ENCODE data around the gene SHISAL1.

The SHISAL1 gene

DNA sequence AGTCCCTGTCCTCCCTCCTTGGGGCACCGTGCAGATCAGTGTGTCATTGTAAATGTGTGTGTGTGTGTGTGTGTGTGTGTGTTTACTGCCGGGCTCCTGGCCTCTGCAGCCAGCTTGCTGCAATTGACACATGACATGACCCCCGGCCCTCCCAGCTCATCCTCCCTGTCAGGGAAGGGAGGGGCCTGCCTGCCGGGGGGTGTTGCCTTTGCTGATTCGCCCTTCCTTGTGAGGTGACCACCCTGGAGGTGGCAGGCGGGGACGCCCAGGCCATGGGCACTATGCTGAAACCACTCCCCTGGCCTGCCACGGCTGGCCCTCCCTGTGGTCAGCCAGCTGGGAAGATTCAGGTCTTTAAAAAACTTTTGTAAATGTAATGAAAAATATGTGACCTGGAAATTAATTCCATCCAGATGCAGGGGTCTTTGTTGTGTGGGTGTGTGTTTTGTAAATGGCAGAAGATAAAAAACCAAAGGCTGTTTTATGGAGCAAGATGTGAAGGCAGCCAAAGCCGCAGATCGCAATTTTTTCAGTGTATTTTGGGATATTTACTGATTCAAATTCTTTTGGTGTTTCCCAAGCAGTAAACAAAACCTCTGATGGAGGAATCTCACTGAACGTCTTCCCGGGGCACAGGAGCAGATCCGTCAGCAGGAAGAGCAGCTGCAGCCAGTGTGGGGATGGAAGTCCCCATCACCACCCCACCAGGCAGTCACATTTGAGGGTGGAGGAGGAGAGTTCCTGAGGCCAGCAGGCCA lies 23.2 kb downstream of the SHISAL1 start:
- Mint-ChIP-seq H3K36me3 (ENCODE audit: insufficient read depth) (no peaks in the 10 kb centered on the region), H3K4me1 (no peaks in the 10 kb centered on the region), H3K27me3 (peaks cover 64% of the 10 kb centered on the region), H3K27ac (ENCODE audit: low read depth) (no peak overlapping the region), H3K9me3 (no peaks in the 10 kb centered on the region), H3K4me3 (no peak overlapping the region)
- no peak for ATAC-seq (replicated peaks; ENCODE audit: extremely low read depth, poor library complexity, severe bottlenecking)
- DNase-seq (ENCODE audit: low spot score in 2 of 2) = no peak

GRCh38 chr22:44288913-44289312 lies 23.8 kb downstream of the SHISAL1 start:
- ATAC-seq (replicated peaks; ENCODE audit: extremely low read depth, poor library complexity, severe bottlenecking) (no peak), DNase-seq (ENCODE audit: low spot score in 2 of 2) (no peak)
- no peaks in the 10 kb centered on the region for H3K4me1 Mint-ChIP-seq
- H3K9me3 Mint-ChIP-seq = no peaks in the 10 kb centered on the region
- H3K27ac Mint-ChIP-seq (ENCODE audit: low read depth) = no peak overlapping the region
- peaks cover 64% of the 10 kb centered on the region for H3K27me3 Mint-ChIP-seq
- H3K36me3 Mint-ChIP-seq (ENCODE audit: insufficient read depth) = no peaks in the 10 kb centered on the region
- no peak overlapping the region for H3K4me3 Mint-ChIP-seq

DNA sequence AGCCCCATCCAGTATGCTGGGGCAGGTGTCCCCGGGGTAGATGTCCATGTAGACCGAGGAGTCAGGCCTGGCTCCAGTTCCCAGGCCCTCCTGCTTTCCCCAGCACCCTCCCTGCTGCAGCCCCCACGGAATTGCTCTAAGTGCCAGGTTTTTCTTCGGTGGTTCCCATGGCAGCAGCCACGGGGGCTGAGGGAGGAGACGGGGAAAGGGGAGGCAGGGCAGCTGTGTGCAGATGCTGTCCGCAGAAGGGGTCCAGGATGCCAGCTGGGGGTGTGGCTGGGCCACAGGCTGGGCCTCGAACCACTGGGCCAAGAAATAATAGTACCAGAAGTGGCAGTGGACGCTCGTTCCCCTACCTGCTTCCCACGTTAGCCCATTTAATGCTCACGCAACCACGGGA lies 25.0 kb downstream of the SHISAL1 start:
- no peak for ATAC-seq (replicated peaks; ENCODE audit: extremely low read depth, poor library complexity, severe bottlenecking)
- no peaks in the 10 kb centered on the region for H3K9me3 Mint-ChIP-seq
- no peaks in the 10 kb centered on the region for H3K4me1 Mint-ChIP-seq
- DNase-seq (ENCODE audit: low spot score in 2 of 2) = no peak
- H3K4me3 Mint-ChIP-seq = no peak overlapping the region
- peaks cover 60% of the 10 kb centered on the region for H3K27me3 Mint-ChIP-seq
- H3K27ac Mint-ChIP-seq (ENCODE audit: low read depth) = no peak overlapping the region
- no peaks in the 10 kb centered on the region for H3K36me3 Mint-ChIP-seq (ENCODE audit: insufficient read depth)

- H3K4me3 Mint-ChIP-seq = no peak overlapping the region
- no peaks in the 10 kb centered on the region for H3K9me3 Mint-ChIP-seq
- ATAC-seq (replicated peaks; ENCODE audit: extremely low read depth, poor library complexity, severe bottlenecking) (no peak), DNase-seq (ENCODE audit: low spot score in 2 of 2) (no peak)
- peaks cover 60% of the 10 kb centered on the region for H3K27me3 Mint-ChIP-seq
- no peak overlapping the region for H3K27ac Mint-ChIP-seq (ENCODE audit: low read depth)
- no peaks in the 10 kb centered on the region for H3K36me3 Mint-ChIP-seq (ENCODE audit: insufficient read depth)
- H3K4me1 Mint-ChIP-seq = no peaks in the 10 kb centered on the region
These were observed 25.5 kb downstream of the SHISAL1 start for GRCh38 chr22:44287121-44287693.

GRCh38 chr22:44286646-44287045 lies 26.1 kb downstream of the SHISAL1 start:
- no peaks in the 10 kb centered on the region for H3K4me1 Mint-ChIP-seq
- peaks cover 57% of the 10 kb centered on the region for H3K27me3 Mint-ChIP-seq
- H3K36me3 Mint-ChIP-seq (ENCODE audit: insufficient read depth) = no peaks in the 10 kb centered on the region
- no peak for ATAC-seq (replicated peaks; ENCODE audit: extremely low read depth, poor library complexity, severe bottlenecking)
- no peak overlapping the region for H3K4me3 Mint-ChIP-seq
- no peak for DNase-seq (ENCODE audit: low spot score in 2 of 2)
- H3K27ac Mint-ChIP-seq (ENCODE audit: low read depth) = no peak overlapping the region
- H3K9me3 Mint-ChIP-seq = no peaks in the 10 kb centered on the region

- Mint-ChIP-seq H3K4me1 (no peaks in the 10 kb centered on the region), H3K4me3 (no peak overlapping the region), H3K9me3 (no peaks in the 10 kb centered on the region)
These were observed 28.0 kb downstream of the SHISAL1 start for GRCh38 chr22:44284711-44285110.

GRCh38 chr22:44281768-44282637 lies 30.7 kb downstream of the SHISAL1 start:
- H3K27me3 Mint-ChIP-seq = peaks cover 55% of the 10 kb centered on the region
- H3K4me3 Mint-ChIP-seq = no peak overlapping the region
- ATAC-seq (replicated peaks; ENCODE audit: extremely low read depth, poor library complexity, severe bottlenecking) (no peak), DNase-seq (ENCODE audit: low spot score in 2 of 2) (no peak)
- no peaks in the 10 kb centered on the region for H3K9me3 Mint-ChIP-seq
- no peaks in the 10 kb centered on the region for H3K4me1 Mint-ChIP-seq
- no peaks in the 10 kb centered on the region for H3K36me3 Mint-ChIP-seq (ENCODE audit: insufficient read depth)
- H3K27ac Mint-ChIP-seq (ENCODE audit: low read depth) = no peak overlapping the region

More at GRCh38 chr22:44284711-44285110, 28.0 kb downstream of the SHISAL1 start:
- DNase-seq (ENCODE audit: low spot score in 2 of 2) (no peak), ATAC-seq (replicated peaks; ENCODE audit: extremely low read depth, poor library complexity, severe bottlenecking) (no peak)
- peaks cover 57% of the 10 kb centered on the region for H3K27me3 Mint-ChIP-seq
- H3K27ac Mint-ChIP-seq (ENCODE audit: low read depth) = no peak overlapping the region
- H3K36me3 Mint-ChIP-seq (ENCODE audit: insufficient read depth) = no peaks in the 10 kb centered on the region

GRCh38 chr22:44280665-44281188 lies 32.0 kb downstream of the SHISAL1 start:
- no peaks in the 10 kb centered on the region for H3K9me3 Mint-ChIP-seq
- H3K4me1 Mint-ChIP-seq = no peaks in the 10 kb centered on the region
- H3K36me3 Mint-ChIP-seq (ENCODE audit: insufficient read depth) = no peaks in the 10 kb centered on the region
- no peak overlapping the region for H3K4me3 Mint-ChIP-seq
- no peak overlapping the region for H3K27ac Mint-ChIP-seq (ENCODE audit: low read depth)
- DNase-seq (ENCODE audit: low spot score in 2 of 2) (no peak), ATAC-seq (replicated peaks; ENCODE audit: extremely low read depth, poor library complexity, severe bottlenecking) (no peak)
- H3K27me3 Mint-ChIP-seq = peaks cover 55% of the 10 kb centered on the region

- Mint-ChIP-seq H3K27me3 (peaks cover 58% of the 10 kb centered on the region), H3K4me3 (no peak overlapping the region), H3K36me3 (ENCODE audit: insufficient read depth) (no peaks in the 10 kb centered on the region), H3K4me1 (no peaks in the 10 kb centered on the region), H3K9me3 (no peaks in the 10 kb centered on the region), H3K27ac (ENCODE audit: low read depth) (no peak overlapping the region)
- DNase-seq (ENCODE audit: low spot score in 2 of 2) (no peak), ATAC-seq (replicated peaks; ENCODE audit: extremely low read depth, poor library complexity, severe bottlenecking) (no peak)
These were observed 33.7 kb downstream of the SHISAL1 start for GRCh38 chr22:44279069-44279360.

DNA sequence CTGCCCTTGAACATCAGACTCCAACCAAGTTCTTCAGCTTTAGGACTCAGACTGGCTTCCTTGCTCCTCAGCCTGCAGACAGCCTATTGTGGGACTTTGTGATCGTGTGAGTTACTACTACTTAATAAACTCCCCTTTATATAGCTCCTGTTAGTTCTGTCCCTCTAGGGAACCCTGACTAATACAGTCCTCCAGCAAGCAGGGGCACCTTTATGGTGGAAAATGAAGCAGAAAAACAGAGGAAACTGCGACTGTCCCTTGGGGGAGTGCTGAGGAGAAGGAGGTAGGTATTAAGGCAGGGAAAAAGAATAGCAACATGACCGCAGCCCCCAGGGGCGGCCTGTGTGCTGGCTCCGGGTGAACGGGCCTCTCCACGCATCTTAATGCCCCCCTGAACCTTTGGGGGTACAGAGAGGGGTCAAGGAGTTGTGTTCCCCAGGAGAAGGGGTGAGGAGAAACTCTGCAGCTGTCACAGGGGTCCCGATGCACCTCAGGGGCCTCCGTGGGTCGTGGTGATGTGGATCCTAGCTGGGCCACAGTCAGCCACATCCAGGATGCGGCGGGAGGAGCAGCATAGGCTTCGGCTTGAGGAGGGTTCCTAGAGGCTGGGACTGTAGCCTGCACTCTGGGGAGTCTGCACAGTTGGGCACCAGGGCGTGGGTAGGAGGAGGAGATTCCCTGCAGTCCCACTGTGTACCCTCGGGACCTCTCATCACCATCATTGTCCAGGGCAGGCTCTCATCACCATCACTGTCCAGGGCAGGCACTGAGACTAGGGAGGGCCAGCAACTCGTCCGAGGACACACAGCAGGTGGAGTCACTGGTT lies 34.3 kb downstream of the SHISAL1 start:
- peaks cover 58% of the 10 kb centered on the region for H3K27me3 Mint-ChIP-seq
- H3K4me3 Mint-ChIP-seq = no peak overlapping the region
- no peaks in the 10 kb centered on the region for H3K36me3 Mint-ChIP-seq (ENCODE audit: insufficient read depth)
- ATAC-seq (replicated peaks; ENCODE audit: extremely low read depth, poor library complexity, severe bottlenecking) (no peak), DNase-seq (ENCODE audit: low spot score in 2 of 2) (no peak)
- no peaks in the 10 kb centered on the region for H3K4me1 Mint-ChIP-seq
- H3K27ac Mint-ChIP-seq (ENCODE audit: low read depth) = no peak overlapping the region
- H3K9me3 Mint-ChIP-seq = no peaks in the 10 kb centered on the region

- Mint-ChIP-seq H3K27ac (ENCODE audit: low read depth) (no peak overlapping the region), H3K4me1 (no peaks in the 10 kb centered on the region), H3K27me3 (peaks cover 52% of the 10 kb centered on the region), H3K9me3 (no peaks in the 10 kb centered on the region), H3K36me3 (ENCODE audit: insufficient read depth) (no peaks in the 10 kb centered on the region), H3K4me3 (no peak overlapping the region)
- ATAC-seq (replicated peaks; ENCODE audit: extremely low read depth, poor library complexity, severe bottlenecking) (no peak), DNase-seq (ENCODE audit: low spot score in 2 of 2) (no peak)
These were observed 35.2 kb downstream of the SHISAL1 start for GRCh38 chr22:44277386-44278135.

All from central memory CD8-positive, alpha-beta T cell (primary cell).